ENCODE data around the gene SLC12A4. TPM values are rescaled to one million over a fixed set of nuclear protein-coding genes. Genes with fewer than 3 reads are reported as not detected.

Gene SLC12A4
- total and polyA plus RNA-seq, 2 of the 13 experiments (the other 11 are each of a cell fraction or from before 2014, with no cell fraction given) = 65.1 to 84.3 TPM

DNA sequence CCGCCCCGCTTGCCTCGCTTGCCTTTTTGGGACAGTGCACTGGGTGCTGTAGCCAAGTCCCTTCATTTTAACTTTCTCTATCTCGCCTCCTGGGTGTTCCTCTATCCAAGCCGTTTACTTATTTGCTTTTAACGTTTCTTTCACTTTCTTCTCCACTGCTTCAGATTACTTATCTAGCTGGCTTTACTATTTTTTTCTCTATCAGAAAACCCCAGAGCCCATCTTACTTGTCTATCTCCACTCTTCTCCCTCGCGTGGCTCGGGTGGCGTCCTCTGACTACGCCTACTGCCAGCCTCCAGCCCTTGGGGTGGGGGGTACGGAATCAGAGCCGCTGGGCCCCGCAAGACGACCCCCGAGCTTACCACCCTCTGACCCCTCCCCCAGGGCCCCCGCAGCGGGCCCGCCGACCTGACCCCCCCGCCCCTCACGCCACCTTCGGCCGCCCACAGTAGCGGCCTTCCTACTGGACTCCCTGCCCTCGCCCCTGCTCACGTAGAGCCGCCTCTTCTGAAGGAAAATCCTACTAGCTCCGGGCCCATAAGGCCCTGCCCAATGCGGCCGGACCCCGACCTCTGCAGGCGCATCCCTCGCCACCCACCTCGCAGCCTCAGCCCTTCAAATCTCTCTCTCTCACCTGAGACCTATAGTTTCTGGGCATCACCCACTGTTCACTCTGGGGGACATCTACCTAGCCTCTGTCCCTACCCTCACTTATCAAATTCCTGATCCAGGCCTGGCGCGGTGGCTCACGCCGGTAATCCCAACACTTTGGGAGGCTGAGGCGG, 1.0 kb upstream of the SLC12A4 start (continued):
- TF ChIP-seq, protein P1, sequence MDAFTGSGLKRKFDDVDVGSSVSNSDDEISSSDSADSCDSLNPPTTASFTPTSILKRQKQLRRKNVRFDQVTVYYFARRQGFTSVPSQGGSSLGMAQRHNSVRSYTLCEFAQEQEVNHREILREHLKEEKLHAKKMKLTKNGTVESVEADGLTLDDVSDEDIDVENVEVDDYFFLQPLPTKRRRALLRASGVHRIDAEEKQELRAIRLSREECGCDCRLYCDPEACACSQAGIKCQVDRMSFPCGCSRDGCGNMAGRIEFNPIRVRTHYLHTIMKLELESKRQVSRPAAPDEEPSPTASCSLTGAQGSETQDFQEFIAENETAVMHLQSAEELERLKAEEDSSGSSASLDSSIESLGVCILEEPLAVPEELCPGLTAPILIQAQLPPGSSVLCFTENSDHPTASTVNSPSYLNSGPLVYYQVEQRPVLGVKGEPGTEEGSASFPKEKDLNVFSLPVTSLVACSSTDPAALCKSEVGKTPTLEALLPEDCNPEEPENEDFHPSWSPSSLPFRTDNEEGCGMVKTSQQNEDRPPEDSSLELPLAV (CRISPR knock-in tag; conservative IDR thresholded peaks at IDR 0.05; ENCODE audit: low read depth) = no peak
- TF ChIP-seq ZBTB38 (CRISPR knock-in tag; IDR thresholded peaks at IDR 0.05) (peak; percentile 83; the same call in 1 of the 2 replicates), CENPT (CRISPR knock-in tag; IDR thresholded peaks at IDR 0.05; ENCODE audit: low read depth) (no peak), ZNF44 (CRISPR knock-in tag; IDR thresholded peaks at IDR 0.05) (no peak), ZNF101 (CRISPR knock-in tag; IDR thresholded peaks at IDR 0.05; ENCODE audit: borderline replicate concordance, low read depth) (no peak), HIVEP1 (CRISPR knock-in tag; IDR thresholded peaks at IDR 0.05) (no peak), ZNF839 (CRISPR knock-in tag; IDR thresholded peaks at IDR 0.05; ENCODE audit: borderline replicate concordance) (no peak), ERF (CRISPR knock-in tag; IDR thresholded peaks at IDR 0.05) (no peak; the same call in 1 of the 2 replicates), U2AF2 (IDR thresholded peaks at IDR 0.05; ENCODE audit: low read depth, low read length) (no peak), NFYC (CRISPR knock-in tag; IDR thresholded peaks at IDR 0.05) (peak; percentile 58; the same call in 1 of the 2 replicates), POLR2A (IDR thresholded peaks at IDR 0.05; ENCODE audit: insufficient read depth in 1 of 2, low read depth in 2 of 2, low read length in 2 of 2) (peak in 1 of 2 experiments; percentile 72; a peak in 1 of 4 replicates), SMAD3 (CRISPR knock-in tag; IDR thresholded peaks at IDR 0.05) (no peak), NPAS2 (CRISPR knock-in tag; IDR thresholded peaks at IDR 0.05; ENCODE audit: borderline replicate concordance) (no peak), MAFG (CRISPR knock-in tag; IDR thresholded peaks at IDR 0.05) (no peak), PHF5A (CRISPR knock-in tag; IDR thresholded peaks at IDR 0.05; ENCODE audit: low read depth, unreplicated experiment) (no peak), PAF1 (CRISPR knock-in tag; IDR thresholded peaks at IDR 0.05) (no peak), ZKSCAN1 (IDR thresholded peaks at IDR 0.05; ENCODE audit: low read length) (no peak), PHB2 (IDR thresholded peaks at IDR 0.05; ENCODE audit: partially characterized antibody) (no peak), MXD4 (CRISPR knock-in tag; IDR thresholded peaks at IDR 0.05) (no peak), AGO2 (optimal IDR thresholded peaks at IDR 0.05; ENCODE audit: low read depth, low read length) (no peak), ZNF629 (CRISPR knock-in tag; conservative IDR thresholded peaks at IDR 0.05) (no peak), RBM22 (optimal IDR thresholded peaks at IDR 0.05; ENCODE audit: low read length) (no peak), ZNF891 (CRISPR knock-in tag; IDR thresholded peaks at IDR 0.05) (no peak), NONO (IDR thresholded peaks at IDR 0.05) (no peak), NONO (CRISPR knock-in tag; conservative IDR thresholded peaks at IDR 0.05) (no peak), KDM4B (CRISPR knock-in tag; IDR thresholded peaks at IDR 0.05) (no peak), FOXO1 (CRISPR knock-in tag; IDR thresholded peaks at IDR 0.05) (peak; percentile 23; the same call in 1 of the 2 replicates)
- TF ChIP-seq, protein P2, sequence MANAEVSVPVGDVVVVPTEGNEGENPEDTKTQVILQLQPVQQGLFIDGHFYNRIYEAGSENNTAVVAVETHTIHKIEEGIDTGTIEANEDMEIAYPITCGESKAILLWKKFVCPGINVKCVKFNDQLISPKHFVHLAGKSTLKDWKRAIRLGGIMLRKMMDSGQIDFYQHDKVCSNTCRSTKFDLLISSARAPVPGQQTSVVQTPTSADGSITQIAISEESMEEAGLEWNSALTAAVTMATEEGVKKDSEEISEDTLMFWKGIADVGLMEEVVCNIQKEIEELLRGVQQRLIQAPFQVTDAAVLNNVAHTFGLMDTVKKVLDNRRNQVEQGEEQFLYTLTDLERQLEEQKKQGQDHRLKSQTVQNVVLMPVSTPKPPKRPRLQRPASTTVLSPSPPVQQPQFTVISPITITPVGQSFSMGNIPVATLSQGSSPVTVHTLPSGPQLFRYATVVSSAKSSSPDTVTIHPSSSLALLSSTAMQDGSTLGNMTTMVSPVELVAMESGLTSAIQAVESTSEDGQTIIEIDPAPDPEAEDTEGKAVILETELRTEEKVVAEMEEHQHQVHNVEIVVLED (CRISPR knock-in tag; IDR thresholded peaks at IDR 0.05; ENCODE audit: borderline replicate concordance) = no peak
- TF ChIP-seq, protein P3, sequence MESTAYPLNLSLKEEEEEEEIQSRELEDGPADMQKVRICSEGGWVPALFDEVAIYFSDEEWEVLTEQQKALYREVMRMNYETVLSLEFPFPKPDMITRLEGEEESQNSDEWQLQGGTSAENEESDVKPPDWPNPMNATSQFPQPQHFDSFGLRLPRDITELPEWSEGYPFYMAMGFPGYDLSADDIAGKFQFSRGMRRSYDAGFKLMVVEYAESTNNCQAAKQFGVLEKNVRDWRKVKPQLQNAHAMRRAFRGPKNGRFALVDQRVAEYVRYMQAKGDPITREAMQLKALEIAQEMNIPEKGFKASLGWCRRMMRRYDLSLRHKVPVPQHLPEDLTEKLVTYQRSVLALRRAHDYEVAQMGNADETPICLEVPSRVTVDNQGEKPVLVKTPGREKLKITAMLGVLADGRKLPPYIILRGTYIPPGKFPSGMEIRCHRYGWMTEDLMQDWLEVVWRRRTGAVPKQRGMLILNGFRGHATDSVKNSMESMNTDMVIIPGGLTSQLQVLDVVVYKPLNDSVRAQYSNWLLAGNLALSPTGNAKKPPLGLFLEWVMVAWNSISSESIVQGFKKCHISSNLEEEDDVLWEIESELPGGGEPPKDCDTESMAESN (CRISPR knock-in tag; conservative IDR thresholded peaks at IDR 0.05) = no peak
